ENCODE results near the gene GIPC3. TPM values are rescaled to one million over a fixed set of nuclear protein-coding genes. Genes with fewer than 3 reads are reported as not detected.

Gene GIPC3
- total RNA-seq, 1 donor from 2014 or later = not detected

GRCh38 chr19:3547767-3548282 is 37.5 kb upstream of the GIPC3 start:
- DNase-seq (ENCODE audit: low spot score) = no peak
- Histone ChIP-seq H4K20me1 (ENCODE audit: low read depth) (peaks cover 35% of the 10 kb centered on the region), H3K9ac (no peak overlapping the region), H3K27ac (no peak overlapping the region), H3K79me2 (ENCODE audit: low read depth) (no peaks in the 10 kb centered on the region), H3K4me2 (no peak overlapping the region), H3F3A (ENCODE audit: low read depth) (peaks cover 5% of the 10 kb centered on the region), H3K9me3 (ENCODE audit: low read depth) (no peaks in the 10 kb centered on the region), H2AFZ (replicated peaks) (no peak overlapping the region), H3K4me1 (no peaks in the 10 kb centered on the region), H3K27me3 (no peaks in the 10 kb centered on the region), H3K4me3 (no peak overlapping the region), H3K36me3 (no peaks in the 10 kb centered on the region)
- Mint-ChIP-seq H3K27me3 (ENCODE audit: insufficient read depth, low read depth) (peaks cover 10% of the 10 kb centered on the region), H3K4me1 (no peaks in the 10 kb centered on the region), H3K9me3 (no peaks in the 10 kb centered on the region), H3K4me3 (no peak overlapping the region), H3K36me3 (no peaks in the 10 kb centered on the region), H3K27ac (no peak overlapping the region)
- TF ChIP-seq EZH2 (IDR thresholded peaks at IDR 0.05) (no peak), CTCF (IDR thresholded peaks at IDR 0.05) (no peak), EZH2phosphoT487 (IDR thresholded peaks at IDR 0.05) (no peak)

- Histone ChIP-seq H4K20me1 (ENCODE audit: low read depth) (peaks cover 35% of the 10 kb centered on the region), H2AFZ (replicated peaks) (no peak overlapping the region), H3K9ac (no peak overlapping the region), H3K79me2 (ENCODE audit: low read depth) (no peaks in the 10 kb centered on the region), H3K36me3 (no peaks in the 10 kb centered on the region), H3K27me3 (no peaks in the 10 kb centered on the region), H3K4me3 (no peak overlapping the region), H3F3A (ENCODE audit: low read depth) (peaks cover 5% of the 10 kb centered on the region), H3K4me1 (no peaks in the 10 kb centered on the region), H3K9me3 (ENCODE audit: low read depth) (no peaks in the 10 kb centered on the region), H3K4me2 (no peak overlapping the region), H3K27ac (no peak overlapping the region)
- H3K9me3 Mint-ChIP-seq = no peaks in the 10 kb centered on the region
- no peak for TF ChIP-seq EZH2 (IDR thresholded peaks at IDR 0.05)
- TF ChIP-seq CTCF (IDR thresholded peaks at IDR 0.05) = no peak
- TF ChIP-seq EZH2phosphoT487 (IDR thresholded peaks at IDR 0.05) = no peak
- H3K4me3 Mint-ChIP-seq = no peak overlapping the region
- H3K27me3 Mint-ChIP-seq (ENCODE audit: insufficient read depth, low read depth) = peaks cover 10% of the 10 kb centered on the region
- DNase-seq (ENCODE audit: low spot score) = no peak
- H3K4me1 Mint-ChIP-seq = no peaks in the 10 kb centered on the region
- no peak overlapping the region for H3K27ac Mint-ChIP-seq
- no peaks in the 10 kb centered on the region for H3K36me3 Mint-ChIP-seq
These were observed 36.7 kb upstream of the GIPC3 start for GRCh38 chr19:3548606-3549005.

- H3K27me3 ChIP-seq = no peaks in the 10 kb centered on the region
- no peak for TF ChIP-seq CTCF (IDR thresholded peaks at IDR 0.05)
- TF ChIP-seq EZH2 (IDR thresholded peaks at IDR 0.05) = no peak
- no peak for TF ChIP-seq EZH2phosphoT487 (IDR thresholded peaks at IDR 0.05)
- no peaks in the 10 kb centered on the region for H3K4me1 ChIP-seq
- peaks cover 33% of the 10 kb centered on the region for H4K20me1 ChIP-seq (ENCODE audit: low read depth)
- H3K79me2 ChIP-seq (ENCODE audit: low read depth) = no peaks in the 10 kb centered on the region
- Mint-ChIP-seq H3K9me3 (no peaks in the 10 kb centered on the region), H3K36me3 (no peaks in the 10 kb centered on the region), H3K27ac (no peak overlapping the region), H3K4me3 (no peak overlapping the region), H3K4me1 (peaks cover 2% of the 10 kb centered on the region), H3K27me3 (ENCODE audit: insufficient read depth, low read depth) (peaks cover 10% of the 10 kb centered on the region)
- no peaks in the 10 kb centered on the region for H3K36me3 ChIP-seq
- H3K9me3 ChIP-seq (ENCODE audit: low read depth) = no peaks in the 10 kb centered on the region
- no peak overlapping the region for H3K9ac ChIP-seq
- no peak overlapping the region for H3K27ac ChIP-seq
- H3K4me2 ChIP-seq = no peak overlapping the region
- no peak overlapping the region for H3K4me3 ChIP-seq
- no peak overlapping the region for H2AFZ ChIP-seq (replicated peaks)
- peaks cover 5% of the 10 kb centered on the region for H3F3A ChIP-seq (ENCODE audit: low read depth)
- DNase-seq (ENCODE audit: low spot score) = no peak
These were observed 35.5 kb upstream of the GIPC3 start for GRCh38 chr19:3549816-3550215.

Data from neural progenitor cell (in vitro differentiated cells).